Measurements from ENCODE around the gene DCTD.

DNA sequence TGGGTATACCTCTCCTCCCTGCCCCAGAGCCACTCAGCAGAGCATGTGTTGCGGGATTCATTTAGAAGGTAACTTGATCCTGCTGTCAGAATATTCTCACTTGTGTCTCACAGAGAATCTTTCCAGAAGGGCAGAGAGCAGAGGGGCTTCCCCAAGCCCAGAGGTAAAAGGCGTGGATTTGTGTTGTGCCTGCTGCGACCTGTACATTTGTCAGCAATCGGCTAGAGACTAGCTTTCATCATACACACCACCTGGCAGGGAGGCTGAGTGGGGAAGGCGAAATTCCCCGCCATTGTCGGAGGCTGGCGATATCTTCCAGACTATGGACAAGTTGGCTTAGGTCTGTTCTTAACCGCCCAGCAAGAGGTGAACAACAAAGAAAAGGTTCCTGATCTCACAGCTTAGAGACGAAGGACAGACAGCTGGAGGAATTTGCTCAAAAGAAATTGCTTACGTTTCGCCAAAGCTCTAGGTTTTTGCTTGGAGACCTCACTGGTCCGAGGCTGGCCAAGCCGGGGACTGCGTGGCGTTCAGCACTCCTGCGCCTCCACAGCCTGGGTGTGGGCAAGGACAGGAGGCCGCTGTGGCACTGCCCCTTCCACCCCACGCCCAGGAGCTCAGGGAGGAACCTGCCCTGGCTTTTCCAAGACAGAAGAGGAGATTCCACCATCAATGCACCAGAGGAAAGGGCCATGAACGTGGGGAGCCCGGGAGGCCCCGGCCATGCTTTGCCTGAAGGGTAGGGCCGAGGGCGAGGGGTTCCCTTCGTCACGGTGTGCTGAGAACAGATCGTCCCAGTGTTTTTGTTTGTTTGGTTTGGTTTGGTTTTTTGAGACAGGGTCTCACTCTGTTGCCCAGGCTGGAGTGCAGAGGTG is 69.4 kb downstream of the DCTD start:
- no peak for TF ChIP-seq POLR2A (IDR thresholded peaks at IDR 0.05)
- TF ChIP-seq, protein P1, sequence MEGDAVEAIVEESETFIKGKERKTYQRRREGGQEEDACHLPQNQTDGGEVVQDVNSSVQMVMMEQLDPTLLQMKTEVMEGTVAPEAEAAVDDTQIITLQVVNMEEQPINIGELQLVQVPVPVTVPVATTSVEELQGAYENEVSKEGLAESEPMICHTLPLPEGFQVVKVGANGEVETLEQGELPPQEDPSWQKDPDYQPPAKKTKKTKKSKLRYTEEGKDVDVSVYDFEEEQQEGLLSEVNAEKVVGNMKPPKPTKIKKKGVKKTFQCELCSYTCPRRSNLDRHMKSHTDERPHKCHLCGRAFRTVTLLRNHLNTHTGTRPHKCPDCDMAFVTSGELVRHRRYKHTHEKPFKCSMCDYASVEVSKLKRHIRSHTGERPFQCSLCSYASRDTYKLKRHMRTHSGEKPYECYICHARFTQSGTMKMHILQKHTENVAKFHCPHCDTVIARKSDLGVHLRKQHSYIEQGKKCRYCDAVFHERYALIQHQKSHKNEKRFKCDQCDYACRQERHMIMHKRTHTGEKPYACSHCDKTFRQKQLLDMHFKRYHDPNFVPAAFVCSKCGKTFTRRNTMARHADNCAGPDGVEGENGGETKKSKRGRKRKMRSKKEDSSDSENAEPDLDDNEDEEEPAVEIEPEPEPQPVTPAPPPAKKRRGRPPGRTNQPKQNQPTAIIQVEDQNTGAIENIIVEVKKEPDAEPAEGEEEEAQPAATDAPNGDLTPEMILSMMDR (IDR thresholded peaks at IDR 0.05): no peak
